Measurements from ENCODE around the gene STXBP5L.
"Not testable (repeated sequence)": the region's sequence is repeated elsewhere in the genome, so short reads cannot be mapped to it uniquely, and the experiment has no call there.

Gene STXBP5L

DNA sequence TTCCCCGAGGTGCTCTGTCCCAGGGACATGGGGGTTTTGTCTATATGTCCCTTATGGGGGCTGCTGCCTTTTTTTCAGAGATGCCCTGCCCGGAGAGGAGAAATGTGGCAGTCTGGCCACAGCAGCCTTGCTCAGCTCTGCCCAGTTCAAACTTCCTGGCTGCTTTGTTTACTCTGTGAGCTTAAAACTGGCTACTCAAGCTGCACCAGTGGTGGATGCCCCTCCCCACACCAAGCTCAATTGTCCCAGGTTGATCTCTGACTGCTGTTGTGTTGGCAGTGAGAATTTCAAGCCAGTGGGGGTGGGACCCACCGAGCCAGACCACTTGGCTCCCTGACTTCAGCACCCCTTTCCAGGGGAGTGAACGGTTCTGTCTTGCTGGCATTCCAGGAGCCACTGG lies 188.9 kb downstream of the STXBP5L start:
- H3K4me3 ChIP-seq (ENCODE audit: low read length), result no peak overlapping the region
- DNase-seq (ENCODE audit: low read depth), result no peak
- TF ChIP-seq, protein P1, sequence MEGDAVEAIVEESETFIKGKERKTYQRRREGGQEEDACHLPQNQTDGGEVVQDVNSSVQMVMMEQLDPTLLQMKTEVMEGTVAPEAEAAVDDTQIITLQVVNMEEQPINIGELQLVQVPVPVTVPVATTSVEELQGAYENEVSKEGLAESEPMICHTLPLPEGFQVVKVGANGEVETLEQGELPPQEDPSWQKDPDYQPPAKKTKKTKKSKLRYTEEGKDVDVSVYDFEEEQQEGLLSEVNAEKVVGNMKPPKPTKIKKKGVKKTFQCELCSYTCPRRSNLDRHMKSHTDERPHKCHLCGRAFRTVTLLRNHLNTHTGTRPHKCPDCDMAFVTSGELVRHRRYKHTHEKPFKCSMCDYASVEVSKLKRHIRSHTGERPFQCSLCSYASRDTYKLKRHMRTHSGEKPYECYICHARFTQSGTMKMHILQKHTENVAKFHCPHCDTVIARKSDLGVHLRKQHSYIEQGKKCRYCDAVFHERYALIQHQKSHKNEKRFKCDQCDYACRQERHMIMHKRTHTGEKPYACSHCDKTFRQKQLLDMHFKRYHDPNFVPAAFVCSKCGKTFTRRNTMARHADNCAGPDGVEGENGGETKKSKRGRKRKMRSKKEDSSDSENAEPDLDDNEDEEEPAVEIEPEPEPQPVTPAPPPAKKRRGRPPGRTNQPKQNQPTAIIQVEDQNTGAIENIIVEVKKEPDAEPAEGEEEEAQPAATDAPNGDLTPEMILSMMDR (conservative IDR thresholded peaks at IDR 0.05; ENCODE audit: low read length), result no peak

DNA sequence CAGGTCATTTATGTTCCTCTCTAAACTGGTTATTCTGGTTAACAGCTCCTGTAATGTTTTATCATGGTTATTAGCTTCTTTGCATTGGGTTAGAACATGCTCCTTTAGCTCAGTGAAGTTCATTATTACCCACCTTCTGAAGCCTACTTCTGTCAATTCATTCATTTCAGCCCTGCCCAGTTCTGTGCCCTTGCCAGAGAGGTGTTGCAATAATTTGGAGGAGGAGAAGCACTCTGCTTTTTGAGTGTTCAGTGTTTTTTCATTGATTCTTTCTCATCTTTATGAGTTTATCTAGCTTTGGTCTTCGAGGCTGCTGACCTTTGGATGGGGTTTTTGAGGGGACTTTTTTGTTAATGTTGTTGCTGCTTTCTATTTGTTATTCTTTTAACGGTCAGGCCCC lies 203.1 kb downstream of the STXBP5L start:
- not testable (repeated sequence) for H3K4me3 ChIP-seq (ENCODE audit: low read length); DNase-seq (ENCODE audit: low read depth)

DNA sequence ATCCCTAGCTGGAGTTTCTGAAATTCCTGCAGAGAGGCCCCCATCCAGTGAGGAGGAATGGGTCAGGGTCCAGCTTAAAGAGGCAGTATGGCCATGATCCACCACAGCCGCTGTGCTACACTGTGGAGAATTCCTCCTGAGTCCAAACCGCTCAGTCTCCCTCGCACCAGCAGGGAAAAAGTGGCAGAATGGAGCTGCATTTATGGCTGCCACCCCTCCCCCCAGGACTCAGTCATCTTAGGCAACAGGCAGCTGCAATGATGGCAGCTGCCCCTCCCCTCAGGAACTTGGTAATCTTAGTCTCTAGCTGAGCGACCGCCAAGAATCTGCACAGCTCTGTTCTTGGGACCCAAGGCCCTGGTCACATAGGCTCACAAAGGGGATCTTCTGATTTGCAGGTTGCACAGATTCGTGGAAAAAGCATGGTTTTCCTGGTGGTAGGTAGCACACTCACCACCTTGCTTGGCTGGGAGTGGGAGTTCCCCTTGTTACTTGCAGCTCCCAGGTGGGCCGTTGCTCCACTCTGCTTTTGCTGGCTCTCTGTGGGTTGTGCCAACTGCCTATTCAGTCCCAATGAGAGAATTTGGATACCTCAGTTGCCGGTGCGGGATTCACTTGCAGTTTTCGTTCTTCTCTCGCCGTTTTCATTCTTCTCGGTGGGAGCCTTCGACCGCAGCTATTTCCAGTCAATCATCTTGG lies 204.1 kb downstream of the STXBP5L start:
- TF ChIP-seq, protein P1 (conservative IDR thresholded peaks at IDR 0.05; ENCODE audit: low read length), result no peak
- no peak for DNase-seq (ENCODE audit: low read depth)
- H3K4me3 ChIP-seq (ENCODE audit: low read length), result no peak overlapping the region

DNA sequence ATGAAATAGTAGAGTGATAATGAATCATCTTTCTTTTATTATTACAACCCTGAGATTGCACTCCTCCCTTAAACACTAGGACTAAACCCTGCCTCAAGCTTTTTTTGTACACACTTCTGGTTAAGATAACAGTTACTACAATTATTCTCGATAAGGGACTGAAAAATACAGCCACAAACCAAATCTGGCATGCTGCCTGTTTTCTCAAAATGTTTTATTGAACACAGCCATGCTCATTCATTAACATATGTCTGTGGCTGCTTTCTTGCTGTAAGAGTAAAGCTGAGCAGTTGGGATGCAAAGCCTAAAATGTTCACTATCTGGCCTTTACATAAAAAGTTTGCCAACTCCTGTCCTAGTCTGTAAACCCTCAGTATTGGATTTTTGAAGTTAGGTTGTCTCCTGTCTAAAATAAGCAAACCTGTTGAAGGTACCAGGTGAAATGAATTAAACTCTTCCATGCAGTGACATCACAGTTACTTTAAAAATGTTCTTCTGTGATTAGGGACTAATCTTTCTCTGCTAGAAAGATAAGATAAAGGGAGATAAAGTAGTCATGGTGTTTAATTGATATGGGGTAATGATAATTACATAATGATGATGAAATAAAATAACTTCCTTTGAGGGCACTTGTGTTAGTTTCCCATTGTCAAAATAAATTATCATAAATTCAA lies 218.2 kb downstream of the STXBP5L start:
- H3K4me3 ChIP-seq (ENCODE audit: low read length), result no peak overlapping the region
- DNase-seq (ENCODE audit: low read depth), result no peak
- TF ChIP-seq, protein P1 (conservative IDR thresholded peaks at IDR 0.05; ENCODE audit: low read length), result no peak

DNA sequence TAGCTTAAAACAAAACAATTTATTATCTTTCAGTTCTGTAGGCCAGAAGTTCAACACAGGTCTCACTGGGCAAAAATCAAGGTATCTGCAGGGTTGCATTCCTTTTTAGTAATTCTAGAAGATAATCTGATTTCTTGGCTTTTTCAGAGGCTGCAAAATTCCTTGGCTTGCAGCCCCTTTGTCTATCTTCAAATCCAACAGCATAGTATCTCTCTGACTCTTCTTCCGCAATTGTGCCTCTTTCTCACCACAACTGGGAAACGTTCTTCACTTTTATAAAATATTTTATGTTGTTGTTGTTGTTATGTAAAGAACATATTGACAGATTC lies 218.7 kb downstream of the STXBP5L start:
- no peak for DNase-seq (ENCODE audit: low read depth)
- TF ChIP-seq, protein P1 (conservative IDR thresholded peaks at IDR 0.05; ENCODE audit: low read length), result no peak
- H3K4me3 ChIP-seq (ENCODE audit: low read length), result no peak overlapping the region

DNA sequence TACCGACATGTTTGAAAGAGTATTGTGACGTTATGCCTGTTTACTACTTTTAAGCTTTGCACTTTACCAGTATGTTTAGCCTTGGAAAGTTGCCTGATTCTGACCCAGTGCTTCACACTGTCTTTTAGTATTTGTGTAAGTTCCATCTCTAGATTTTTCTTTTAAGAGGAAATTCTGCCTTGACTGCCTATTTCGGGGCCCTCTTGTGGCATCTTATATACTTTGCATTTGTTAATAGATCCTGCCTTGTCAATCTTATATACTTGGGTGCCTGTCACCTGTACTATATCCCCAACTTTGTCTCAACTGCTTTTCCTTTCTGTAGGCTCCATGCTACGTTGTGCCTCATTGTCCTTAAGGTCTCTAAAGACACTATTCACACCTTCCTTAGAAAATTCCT lies 244.6 kb downstream of the STXBP5L start:
- no peak for DNase-seq (ENCODE audit: low read depth)
- no peak overlapping the region for H3K4me3 ChIP-seq (ENCODE audit: low read length)
- TF ChIP-seq, protein P1 (conservative IDR thresholded peaks at IDR 0.05; ENCODE audit: low read length), result no peak

DNA sequence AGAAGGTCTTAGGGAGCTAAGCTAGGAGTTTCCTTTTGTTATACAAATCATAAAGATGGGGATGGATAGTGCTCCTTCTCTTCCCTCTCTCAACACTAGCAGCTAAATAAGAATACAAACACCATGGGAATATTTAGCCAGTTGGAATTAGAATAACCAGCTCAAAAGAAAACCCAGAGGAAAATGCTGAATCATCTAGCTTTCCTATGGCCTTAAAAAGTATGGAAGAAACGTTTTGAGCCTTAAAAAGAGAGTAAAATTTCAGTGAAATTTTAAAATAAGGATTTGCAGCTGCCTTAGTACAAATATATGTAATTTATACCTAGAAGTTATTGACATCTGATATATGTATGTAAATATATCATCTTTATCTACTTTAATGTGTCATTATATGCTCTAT lies 245.8 kb downstream of the STXBP5L start:
- H3K4me3 ChIP-seq (ENCODE audit: low read length), result no peak overlapping the region
- no peak for DNase-seq (ENCODE audit: low read depth)
- TF ChIP-seq, protein P1 (conservative IDR thresholded peaks at IDR 0.05; ENCODE audit: low read length), result no peak

Measured in AG10803 (cell line).